GM21447 (cell line): ENCODE measurements around the gene KIF5B.
"Not testable (repeated sequence)": the region's sequence is repeated elsewhere in the genome, so short reads cannot be mapped to it uniquely, and the experiment has no call there.

Experiments
- ATAC-seq: cut with Tn5 transposase; IDR thresholded peaks from one replicate; pipeline ENCODE4 v1.9.1; 2021; ENCODE audit not compliant: unreplicated experiment

KIF5B gene

GRCh38 chr10:32060347-32060746, 4.1 kb upstream of the KIF5B start:
- no peak for ATAC-seq

GRCh38 chr10:32059472-32059871, 3.2 kb upstream of the KIF5B start:
- ATAC-seq = no peak

GRCh38 chr10:32057036-32057372, 779 bp upstream of the KIF5B start:
- ATAC-seq = no peak

GRCh38 chr10:32055478-32056135, 618 bp downstream of the KIF5B start:
- peak; percentile 49 for ATAC-seq

- no peak for ATAC-seq
These were observed 2.1 kb downstream of the KIF5B start for GRCh38 chr10:32054094-32054493.

- ATAC-seq = not testable (repeated sequence)
These were observed 2.8 kb downstream of the KIF5B start for GRCh38 chr10:32053392-32053791.

- no peak for ATAC-seq
These were observed 4.3 kb downstream of the KIF5B start for GRCh38 chr10:32051926-32052325.

GRCh38 chr10:32050177-32050576, 6.0 kb downstream of the KIF5B start:
- ATAC-seq = no peak

- no peak for ATAC-seq
These were observed 7.1 kb downstream of the KIF5B start for GRCh38 chr10:32049113-32049512.

- ATAC-seq = no peak
These were observed 7.9 kb downstream of the KIF5B start for GRCh38 chr10:32048282-32048681.

GRCh38 chr10:32047881-32048280, 8.3 kb downstream of the KIF5B start:
- ATAC-seq = no peak

- ATAC-seq = no peak
These were observed 10.1 kb downstream of the KIF5B start for GRCh38 chr10:32046151-32046550.

GRCh38 chr10:32042730-32043129, 13.5 kb downstream of the KIF5B start:
- not testable (repeated sequence) for ATAC-seq

GRCh38 chr10:32041290-32042028, 14.8 kb downstream of the KIF5B start:
- ATAC-seq = no peak

- ATAC-seq = no peak
These were observed 16.5 kb downstream of the KIF5B start for GRCh38 chr10:32039734-32040133.

GRCh38 chr10:32038777-32039176, 17.4 kb downstream of the KIF5B start:
- ATAC-seq = no peak

- no peak for ATAC-seq
These were observed 19.3 kb downstream of the KIF5B start for GRCh38 chr10:32036922-32037321.

- no peak for ATAC-seq
These were observed 21.2 kb downstream of the KIF5B start for GRCh38 chr10:32035038-32035437.

- ATAC-seq = no peak
These were observed 23.1 kb downstream of the KIF5B start for GRCh38 chr10:32033171-32033570.

GRCh38 chr10:32031920-32032319, 24.3 kb downstream of the KIF5B start:
- no peak for ATAC-seq

GRCh38 chr10:32031424-32031823, 24.8 kb downstream of the KIF5B start:
- ATAC-seq = no peak

GRCh38 chr10:32028710-32029109, 27.5 kb downstream of the KIF5B start:
- ATAC-seq = no peak

GRCh38 chr10:32023264-32023663, 33.0 kb downstream of the KIF5B start:
- ATAC-seq = no peak
